RCC 7860 (cell line): ENCODE measurements around the gene CRYBA4.

Experiments
- DNase-seq: peaks from one replicate; pipeline ENCODE4 v3.0.0-alpha.2; 2015; ENCODE audit warnings: low spot score
- FAIRE-seq: peaks from 2 replicates; lab custom pipeline; 2012; peaks lifted over from hg19 to GRCh38; lab: Jason Lieb, UNC

The CRYBA4 gene

DNA sequence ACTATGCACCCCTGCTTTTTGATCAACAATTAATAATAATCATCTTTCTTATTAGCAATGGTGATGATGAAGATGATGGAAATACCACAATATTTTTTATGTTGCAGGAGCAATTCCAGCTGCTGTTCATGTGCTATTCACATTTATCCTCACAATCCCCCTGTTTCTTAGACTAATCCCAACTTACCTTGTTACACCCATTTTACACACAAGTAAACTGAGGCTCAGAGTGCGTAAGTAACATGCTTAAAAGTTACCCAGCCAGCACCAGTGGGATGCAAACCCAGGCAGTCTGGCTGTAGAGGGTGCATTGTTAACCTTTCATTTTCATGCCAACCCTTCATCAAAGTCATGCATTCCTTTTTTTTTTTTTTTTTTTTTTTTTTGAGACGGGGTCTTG lies 1.6 kb upstream of the CRYBA4 start:
- FAIRE-seq (no peak), DNase-seq (no peak)

- FAIRE-seq (no peak), DNase-seq (no peak)
Measured at GRCh38 chr22:26623984-26624383, 2.2 kb downstream of the CRYBA4 start.

DNA sequence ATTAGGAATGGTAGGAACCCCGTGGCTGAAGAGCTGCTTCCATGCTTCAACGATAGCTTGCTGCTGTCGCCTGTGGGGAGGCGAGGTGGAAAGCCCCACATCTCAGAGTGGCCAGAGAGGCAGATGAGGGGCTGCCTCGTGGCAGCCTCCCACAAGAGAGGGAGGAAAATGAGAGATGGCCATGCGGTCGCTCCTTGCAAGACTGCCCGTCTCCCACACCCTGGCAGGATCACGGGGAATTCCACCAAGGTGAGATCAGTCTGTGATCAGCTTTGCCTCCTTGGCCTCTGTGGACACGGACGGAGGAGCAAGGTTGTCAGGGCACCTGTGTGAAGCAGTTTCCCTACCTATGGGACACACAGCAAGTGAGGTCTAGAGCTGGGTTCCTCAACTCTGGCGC lies 3.0 kb downstream of the CRYBA4 start:
- no peak for DNase-seq
- FAIRE-seq = no peak

DNA sequence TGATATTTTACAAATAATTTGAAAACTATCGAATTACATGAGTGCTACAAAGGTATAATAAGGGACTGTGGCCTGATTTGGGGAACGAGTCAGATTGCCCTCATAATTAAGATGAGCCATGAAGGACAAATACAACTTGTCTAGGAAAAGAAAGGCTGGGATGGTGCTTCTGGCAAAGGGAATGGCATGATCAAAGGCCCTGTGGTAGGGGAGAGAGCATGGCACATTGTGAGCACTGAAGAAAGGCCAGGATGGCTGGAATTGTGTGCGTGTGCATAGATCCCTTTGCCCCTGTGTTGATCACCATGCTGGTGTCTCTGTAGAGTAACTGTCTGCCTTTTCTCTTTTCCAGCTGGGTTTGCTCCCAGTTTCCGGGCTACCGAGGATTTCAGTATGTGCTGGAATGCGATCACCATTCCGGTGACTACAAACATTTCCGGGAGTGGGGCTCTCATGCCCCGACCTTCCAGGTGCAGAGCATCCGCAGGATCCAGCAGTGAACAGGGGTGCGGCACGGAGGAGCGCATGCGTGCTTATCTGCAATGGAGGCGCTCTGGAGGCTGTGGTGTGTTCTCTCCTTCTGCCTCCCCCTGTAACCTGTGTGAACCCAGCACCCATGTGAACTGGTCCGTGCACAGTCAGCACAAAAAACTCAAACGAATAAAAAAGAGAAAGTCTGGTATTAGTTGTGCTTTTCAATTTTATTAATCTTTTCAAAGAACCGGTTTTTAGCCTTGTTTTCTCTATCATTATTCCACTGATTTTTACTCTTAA lies 8.4 kb downstream of the CRYBA4 start:
- DNase-seq = no peak
- FAIRE-seq = no peak

DNA sequence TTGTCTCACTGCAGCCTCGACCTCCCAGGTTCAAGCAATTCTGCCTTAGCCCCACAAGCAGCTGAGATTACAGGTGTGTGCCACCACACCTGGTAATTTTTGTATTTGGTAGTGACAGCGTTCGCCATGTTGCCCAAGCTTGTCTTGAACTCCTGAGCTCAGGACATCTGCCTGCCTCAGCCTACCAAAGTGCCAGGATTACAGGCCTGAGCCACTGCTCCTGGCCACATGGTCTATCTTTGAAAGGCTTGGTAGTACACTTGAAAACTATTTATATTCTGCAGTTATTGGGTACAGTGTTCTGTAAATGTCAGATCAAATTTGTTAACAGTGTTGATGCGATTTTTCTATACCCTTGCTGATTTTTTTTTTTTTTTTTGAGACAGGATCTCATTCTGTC lies 9.5 kb downstream of the CRYBA4 start:
- DNase-seq = no peak
- FAIRE-seq = no peak

GRCh38 chr22:26632422-26633155 lies 10.8 kb downstream of the CRYBA4 start:
- no peak for FAIRE-seq
- no peak for DNase-seq

DNA sequence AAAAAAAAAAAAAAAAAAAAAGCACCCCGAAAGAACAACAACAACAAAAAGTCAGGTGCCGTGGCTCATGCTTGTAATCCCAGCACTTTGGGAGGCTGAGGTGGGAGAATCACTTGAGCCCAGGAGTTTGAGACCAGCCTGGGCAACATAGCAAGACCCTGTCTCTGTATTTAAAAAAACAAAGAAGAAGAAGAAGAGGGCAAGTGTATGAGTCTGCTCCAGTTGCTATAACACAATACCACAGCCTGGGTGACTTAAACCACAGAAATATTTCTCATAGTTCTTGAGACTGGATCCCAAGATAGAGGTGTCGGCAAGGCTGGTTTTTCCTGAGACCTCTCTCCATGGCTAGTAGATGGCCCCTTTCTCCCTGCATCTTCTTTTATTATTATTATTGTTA lies 12.4 kb downstream of the CRYBA4 start:
- DNase-seq (no peak), FAIRE-seq (no peak)

DNA sequence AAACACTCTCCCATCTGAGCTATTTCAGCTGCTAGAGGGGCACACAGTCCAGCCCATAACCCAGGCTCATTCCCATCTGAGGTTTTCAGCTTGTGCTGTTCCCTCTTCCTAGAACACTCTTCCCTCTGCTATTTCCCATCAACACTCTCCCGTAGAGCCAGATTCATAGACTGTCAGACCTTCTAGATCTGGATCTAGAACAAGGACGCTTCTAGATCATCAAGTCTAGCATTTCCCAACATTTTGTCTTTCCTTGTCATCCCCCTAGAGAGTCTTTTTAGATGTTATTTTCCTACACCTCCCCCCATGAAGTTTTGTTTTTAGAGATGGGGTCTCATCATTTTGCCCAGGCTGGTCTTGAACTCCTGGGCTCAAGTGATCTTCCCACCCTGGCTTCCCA lies 13.4 kb downstream of the CRYBA4 start:
- FAIRE-seq = no peak
- no peak for DNase-seq

DNA sequence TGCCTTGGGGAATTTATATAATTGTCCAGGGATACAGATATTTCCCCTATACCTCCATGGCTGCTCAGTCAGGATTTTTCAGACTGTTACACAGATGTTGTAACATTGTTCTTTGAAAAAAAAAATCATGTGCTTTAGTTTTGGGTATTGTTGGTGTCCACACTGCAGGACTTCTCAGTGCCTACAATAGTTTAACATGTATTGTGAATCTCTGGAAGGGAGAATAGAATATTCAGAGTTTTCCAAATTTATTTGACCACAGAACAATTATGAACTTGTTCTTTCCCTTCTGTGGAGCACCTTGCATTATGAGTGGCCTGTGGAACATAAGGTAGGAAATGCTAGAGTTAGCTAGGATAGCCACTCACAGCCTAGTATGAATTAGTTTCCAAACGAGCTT lies 14.5 kb downstream of the CRYBA4 start:
- FAIRE-seq = no peak
- no peak for DNase-seq

- DNase-seq (no peak), FAIRE-seq (no peak)
Measured at GRCh38 chr22:26642465-26643417, 21.0 kb downstream of the CRYBA4 start.

- FAIRE-seq (no peak), DNase-seq (no peak)
Measured at GRCh38 chr22:26643418-26644100, 21.8 kb downstream of the CRYBA4 start.

DNA sequence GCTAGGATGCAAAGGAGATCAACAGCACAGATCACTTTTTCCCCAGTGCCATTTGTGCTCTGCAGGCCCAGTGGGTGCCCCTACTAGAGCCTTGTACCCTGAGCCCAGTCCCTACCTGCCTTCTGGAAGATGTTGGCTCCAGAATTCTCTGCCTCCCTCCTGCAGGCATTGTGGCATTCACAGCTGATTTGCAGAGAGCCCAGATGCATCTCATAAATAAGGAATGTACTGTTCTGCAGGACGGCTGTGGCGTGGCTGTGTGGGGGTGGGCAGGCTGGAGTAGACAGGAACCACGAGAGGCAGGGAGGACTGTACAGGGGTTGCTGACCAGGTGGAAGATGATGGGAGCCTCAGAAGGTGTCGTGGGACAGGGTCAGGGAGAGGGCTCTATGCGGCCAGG lies 24.4 kb downstream of the CRYBA4 start:
- DNase-seq (no peak), FAIRE-seq (no peak)

GRCh38 chr22:26648011-26648497 lies 26.3 kb downstream of the CRYBA4 start:
- DNase-seq (no peak), FAIRE-seq (no peak)

DNA sequence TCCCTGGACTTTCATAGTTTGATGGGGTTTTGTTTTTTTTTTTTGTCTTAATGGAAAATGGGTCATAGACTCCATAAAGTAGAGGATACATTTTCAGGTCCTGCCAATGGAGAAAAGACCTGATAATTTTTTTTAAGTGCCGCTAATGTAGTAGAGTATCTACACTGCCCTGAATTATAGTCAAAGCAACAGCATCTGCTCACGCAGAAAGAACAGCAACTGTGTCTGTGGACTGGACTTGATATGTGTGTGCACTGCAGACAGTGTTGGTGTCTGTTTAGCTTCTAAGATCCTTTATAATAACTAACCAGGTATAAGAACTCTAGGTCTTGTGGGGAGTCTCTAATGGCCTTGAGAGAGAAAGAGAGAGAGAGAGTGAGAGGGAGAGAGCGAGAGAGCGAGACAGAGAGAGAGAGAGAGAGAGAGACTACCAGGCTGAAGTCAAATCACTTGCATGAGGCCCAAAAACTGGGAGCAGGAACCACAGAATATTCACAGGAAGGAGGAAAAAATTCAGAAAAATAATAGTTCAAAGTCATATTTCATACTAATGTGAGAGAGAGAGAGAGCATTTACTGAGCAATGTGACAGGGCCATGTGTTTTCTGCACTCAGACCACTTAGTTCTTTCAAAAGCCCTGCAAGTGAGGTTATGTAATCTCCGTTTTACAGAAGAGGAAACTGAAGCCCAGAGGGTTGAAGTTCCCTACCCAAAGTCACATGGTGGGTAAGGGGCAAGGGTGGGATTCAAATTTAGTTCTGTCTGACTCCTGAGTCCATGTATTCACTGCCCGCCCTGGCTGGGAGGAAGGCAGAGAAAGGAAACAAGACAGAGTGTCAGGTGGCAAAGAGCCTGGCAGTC lies 27.0 kb downstream of the CRYBA4 start:
- DNase-seq = no peak
- no peak for FAIRE-seq

- FAIRE-seq (no peak), DNase-seq (no peak)
Measured at GRCh38 chr22:26650722-26651421, 29.1 kb downstream of the CRYBA4 start.

DNA sequence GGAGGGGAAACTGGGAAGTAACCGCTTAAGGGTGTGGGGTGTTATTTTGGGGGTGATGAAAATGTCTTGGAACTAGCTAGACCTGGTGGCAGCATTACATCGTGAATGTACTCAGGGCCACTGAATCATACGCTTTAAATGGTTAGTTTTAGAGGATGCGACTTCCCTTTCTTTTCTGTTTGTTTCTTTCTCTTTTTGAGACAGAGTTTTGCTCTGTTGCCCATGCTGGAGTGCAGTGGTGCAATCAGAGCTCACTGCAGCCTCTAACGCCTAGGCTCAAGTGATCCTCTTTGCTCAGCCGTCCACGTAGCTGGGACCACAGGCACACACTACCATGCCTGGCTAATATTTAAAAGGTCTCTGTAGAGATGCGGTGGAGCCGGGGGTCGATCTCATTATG lies 30.1 kb downstream of the CRYBA4 start:
- no peak for FAIRE-seq
- DNase-seq = no peak

GRCh38 chr22:26656891-26657851 lies 35.4 kb downstream of the CRYBA4 start, which contains the start of gene MIAT:
MIAT (plus strand) TSS chr22:26657588.
- no peak for FAIRE-seq

DNA sequence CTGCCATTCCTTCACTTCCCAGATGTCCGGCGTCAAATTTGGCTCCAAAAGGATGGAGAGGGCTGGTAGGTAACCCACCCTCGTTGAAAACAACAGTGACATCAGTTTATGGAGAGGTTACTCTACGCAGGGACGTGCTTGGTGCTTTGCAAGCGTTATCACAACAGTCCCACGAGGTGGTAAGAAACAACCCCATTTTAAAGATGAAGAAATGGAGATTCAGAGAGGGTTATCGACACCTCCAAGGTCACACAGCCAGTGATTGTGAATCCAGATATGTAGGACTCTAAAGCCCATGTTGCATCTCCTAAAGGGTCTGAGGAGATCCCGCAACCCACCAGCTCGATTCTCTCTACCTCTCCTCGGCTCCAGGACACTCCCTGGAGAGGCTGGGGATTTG lies 36.4 kb downstream of the CRYBA4 start:
- DNase-seq = no peak
- FAIRE-seq = no peak

More at GRCh38 chr22:26656891-26657851, 35.4 kb downstream of the CRYBA4 start, which contains the start of gene MIAT:
- no peak for DNase-seq
